ENCODE results near the gene SCP2. TPM values are rescaled to one million over a fixed set of nuclear protein-coding genes. Genes with fewer than 3 reads are reported as not detected.

SCP2 gene
- total RNA-seq, 4 donors from 2014 or later, result 114 to 311 (median 223) TPM

GRCh38 chr1:53061859-53062707, 135.0 kb downstream of the SCP2 start, which contains the start of gene PODN:
TSS of gene PODN (plus strand) at chr1:53062213. CDS start at chr1:53069856, 7,643 bp downstream.
- WGBS, 2 donors (ENCODE audit: low coverage in 1 of 2), result 5% methylated on average over 25 of the region's 73 CpGs; no CpG with 5 or more reads in 1 of the 2 donors
- peak within 1 kb of the TSS; percentile 60 to 78 (median 70) for H3K27ac ChIP-seq
- TF ChIP-seq POLR2A (IDR thresholded peaks at IDR 0.05), result no peak
- TF ChIP-seq CTCF (IDR thresholded peaks at IDR 0.05), result no peak
- no peak for TF ChIP-seq POLR2AphosphoS5 (IDR thresholded peaks at IDR 0.05)
- TF ChIP-seq EP300 (IDR thresholded peaks at IDR 0.05; ENCODE audit: low read depth), result no peak
- in situ Hi-C loops (cut with MboI; ENCODE audit: low pct_ligation_motif_present in 1 of 4, low pct_unique_long_range_greater_than_20kb in 1 of 4, low sequenced_read_pairs in 3 of 4) (no loop called here), intact Hi-C loops (cut with DNase I; ENCODE audit: low total_unique reads) (loop anchor here (10.0 kb wide), 1 partner anchor 47 kb away; no protein-coding TSS in a partner anchor)
- peaks cover 41% of the 10 kb centered on the region for H3K27me3 ChIP-seq
- no peak for DNase-seq
- H3K4me3 ChIP-seq, result peak within 1 kb of the TSS; percentile 49 to 65 (median 58)
- H3K9me3 ChIP-seq, result no peaks in the 10 kb centered on the region
- H3K36me3 ChIP-seq, result no peaks in the 10 kb centered on the region
- H3K4me1 ChIP-seq, result peaks cover 3 to 19% (median 12%) of the 10 kb centered on the region in 4 donors

- DNase-seq, result no peak
- Histone ChIP-seq H3K9me3 (no peaks in the 10 kb centered on the region), H3K4me3 (peak overlapping the region; percentile 49 to 65 (median 58)), H3K4me1 (peaks cover 3 to 16% (median 12%) of the 10 kb centered on the region in 4 donors), H3K36me3 (no peaks in the 10 kb centered on the region), H3K27ac (peak overlapping the region; percentile 60 to 78 (median 70)), H3K27me3 (peaks cover 41% of the 10 kb centered on the region)
- intact Hi-C loops (cut with DNase I; ENCODE audit: low total_unique reads), result loop anchor here (10.0 kb wide), 1 partner anchor 48 kb away; no protein-coding TSS in a partner anchor
- WGBS, 2 donors (ENCODE audit: low coverage in 1 of 2), result 30% methylated on average over 52 of the region's 61 CpGs; no CpG with 5 or more reads in 1 of the 2 donors
- in situ Hi-C loops (cut with MboI; ENCODE audit: low pct_ligation_motif_present in 1 of 4, low pct_unique_long_range_greater_than_20kb in 1 of 4, low sequenced_read_pairs in 3 of 4), result no loop called here
- TF ChIP-seq EP300 (IDR thresholded peaks at IDR 0.05; ENCODE audit: low read depth) (no peak), POLR2A (IDR thresholded peaks at IDR 0.05) (no peak), POLR2AphosphoS5 (IDR thresholded peaks at IDR 0.05) (no peak), CTCF (IDR thresholded peaks at IDR 0.05) (no peak)
These were observed 135.9 kb downstream of the SCP2 start for GRCh38 chr1:53062708-53063591.

GRCh38 chr1:53063744-53064515, 136.9 kb downstream of the SCP2 start:
- H3K9me3 ChIP-seq, result no peaks in the 10 kb centered on the region
- no peak for DNase-seq
- 91 to 100% methylated on average over 2 to 9 of the region's 9 CpGs for WGBS, 2 donors (ENCODE audit: low coverage in 1 of 2)
- TF ChIP-seq EP300 (IDR thresholded peaks at IDR 0.05; ENCODE audit: low read depth) (no peak), CTCF (IDR thresholded peaks at IDR 0.05) (no peak), POLR2A (IDR thresholded peaks at IDR 0.05) (no peak), POLR2AphosphoS5 (IDR thresholded peaks at IDR 0.05) (no peak)
- H3K27ac ChIP-seq, result peak overlapping the region in 2 of 4 donors; percentile 70 to 78
- H3K4me3 ChIP-seq, result no peak overlapping the region
- peaks cover 41% of the 10 kb centered on the region for H3K27me3 ChIP-seq
- in situ Hi-C loops (cut with MboI; ENCODE audit: low pct_ligation_motif_present in 1 of 4, low pct_unique_long_range_greater_than_20kb in 1 of 4, low sequenced_read_pairs in 3 of 4), result no loop called here
- H3K36me3 ChIP-seq, result no peaks in the 10 kb centered on the region
- H3K4me1 ChIP-seq, result peaks cover 3 to 16% (median 12%) of the 10 kb centered on the region in 4 donors
- intact Hi-C loops (cut with DNase I; ENCODE audit: low total_unique reads), result loop anchor here (10.0 kb wide), 1 partner anchor 49 kb away; no protein-coding TSS in a partner anchor
